Renal cortex interstitium (tissue), 11 donors: ENCODE data around the gene CXCL6. TPM values are rescaled to one million over a fixed set of nuclear protein-coding genes. Genes with fewer than 3 reads are reported as not detected.

Experiments
- DNase-seq, 11 donors: peaks; one replicate each; pipeline ENCODE4 v3.0.0-alpha.2; 2013; ENCODE audit warnings: low read depth in 9 of 11, low spot score in 4 of 11; ENCODE audit errors: extremely low read depth in 1 of 11
- polyA plus RNA-seq, 3 donors: library from polyadenylated mRNA; unstranded; fragments of 120-200 nt; gene quantifications; one replicate each; pipeline ENCODE4 v1.2.1, GENCODE V29; 2013; ENCODE audit not compliant: insufficient read length in 3 of 3

CXCL6 gene
- polyA plus RNA-seq, 3 donors, result 0.12 to 0.14 (median 0.13) TPM

DNA sequence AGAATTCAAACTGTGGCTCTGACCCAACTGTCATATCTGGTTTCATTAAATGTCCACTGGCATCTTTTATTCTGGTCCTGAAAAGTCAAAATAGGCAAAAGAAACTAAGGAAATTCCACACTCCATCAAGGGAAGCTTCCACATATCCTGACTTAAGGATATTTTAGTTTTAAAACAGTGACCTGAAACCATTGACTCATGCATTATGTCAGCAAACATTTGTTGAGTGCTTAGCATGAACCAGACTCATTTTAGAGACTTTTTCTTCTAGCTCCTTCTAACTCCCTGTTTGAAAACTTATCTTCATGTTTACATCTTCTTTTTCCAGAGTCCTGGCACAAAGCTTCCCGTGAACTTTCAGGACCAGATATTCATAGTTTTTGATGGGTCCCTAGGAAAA, 25.8 kb downstream of the CXCL6 start:
- no peak for DNase-seq

- DNase-seq, result no peak
Measured at GRCh38 chr4:73864365-73864764, 27.9 kb downstream of the CXCL6 start.

GRCh38 chr4:73864961-73865360, 28.5 kb downstream of the CXCL6 start:
- DNase-seq, result no peak

DNA sequence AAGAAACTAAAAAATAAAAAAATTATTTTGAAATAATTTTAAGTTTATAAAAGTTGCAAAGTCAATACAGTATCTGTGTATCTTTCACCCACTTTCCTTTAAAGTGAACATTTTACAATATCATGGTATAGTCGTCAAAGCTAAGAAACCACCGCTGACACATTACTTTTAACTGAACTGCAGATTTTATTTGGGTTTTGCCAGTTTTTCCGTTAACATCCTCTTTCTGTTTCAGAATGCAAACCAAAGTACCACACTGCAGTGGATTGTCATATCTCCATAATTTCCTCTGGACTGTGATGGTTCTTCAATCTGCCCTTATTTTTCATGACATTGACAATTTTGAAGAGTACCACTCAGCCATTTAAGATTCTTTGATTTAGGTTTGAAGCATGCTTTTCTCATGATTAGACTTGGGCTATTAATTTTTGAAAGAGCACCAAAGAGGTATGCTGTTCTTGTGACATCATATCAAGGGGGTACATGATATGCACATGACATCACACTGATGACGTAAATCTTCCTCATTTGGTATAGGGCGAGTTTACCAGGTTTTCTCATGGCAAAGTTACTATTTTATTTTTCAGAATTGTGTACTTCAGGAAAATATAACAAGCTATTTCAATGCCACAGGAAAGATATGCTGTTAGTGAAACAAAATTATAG, 29.1 kb downstream of the CXCL6 start:
- no peak for DNase-seq

DNA sequence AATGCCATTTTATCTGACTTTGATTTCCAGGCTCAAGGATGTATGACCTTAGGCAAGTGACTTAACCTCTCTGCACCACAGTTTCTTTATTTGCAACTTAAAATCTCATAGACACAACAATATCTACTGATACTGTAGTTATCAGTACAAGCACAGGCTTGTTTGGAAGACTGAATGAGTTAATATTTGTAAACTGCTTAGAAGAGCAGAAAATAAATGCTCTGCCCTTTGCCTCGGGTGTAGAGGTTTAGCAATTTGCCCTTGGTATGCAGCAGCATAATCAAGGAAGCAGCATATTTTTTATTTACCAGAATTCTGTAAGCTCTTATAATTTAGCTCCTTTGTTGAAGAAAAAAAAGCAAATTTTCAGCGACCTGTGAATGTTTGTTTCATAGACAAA, 29.8 kb downstream of the CXCL6 start:
- DNase-seq, result no peak

- DNase-seq, result no peak
Measured at GRCh38 chr4:73867783-73868182, 31.3 kb downstream of the CXCL6 start.

- DNase-seq, result no peak
Measured at GRCh38 chr4:73868206-73869129, 32.0 kb downstream of the CXCL6 start.

- peak in 1 of 11 donors; percentile 25 for DNase-seq
Measured at GRCh38 chr4:73869130-73870055, 32.9 kb downstream of the CXCL6 start, which contains the start of gene CXCL1. Gene CXCL1, plus strand, starts transcription at chr4:73869393. Its CDS starts 78 bp downstream, at chr4:73869471.

DNA sequence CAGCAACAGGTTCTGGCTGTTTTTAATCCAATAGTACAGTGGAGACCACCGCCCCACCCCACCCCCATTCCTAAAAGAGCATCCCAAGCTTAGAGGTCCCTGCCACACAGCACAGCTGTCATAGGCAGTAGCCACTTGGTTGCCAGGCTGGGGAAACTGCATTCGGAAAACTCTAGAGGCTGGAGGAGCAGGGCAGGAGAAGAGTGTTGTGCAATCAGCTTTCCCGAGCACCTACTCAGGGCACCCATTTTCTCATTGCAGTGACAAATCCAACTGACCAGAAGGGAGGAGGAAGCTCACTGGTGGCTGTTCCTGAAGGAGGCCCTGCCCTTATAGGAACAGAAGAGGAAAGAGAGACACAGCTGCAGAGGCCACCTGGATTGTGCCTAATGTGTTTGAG, 33.8 kb downstream of the CXCL6 start:
- no peak for DNase-seq

GRCh38 chr4:73870768-73871167, 34.3 kb downstream of the CXCL6 start:
- no peak for DNase-seq

GRCh38 chr4:73871511-73872310, 35.2 kb downstream of the CXCL6 start:
- no peak for DNase-seq

GRCh38 chr4:73872316-73873108, 36.0 kb downstream of the CXCL6 start:
- DNase-seq, result no peak

- no peak for DNase-seq
Measured at GRCh38 chr4:73874386-73874785, 37.9 kb downstream of the CXCL6 start.

DNA sequence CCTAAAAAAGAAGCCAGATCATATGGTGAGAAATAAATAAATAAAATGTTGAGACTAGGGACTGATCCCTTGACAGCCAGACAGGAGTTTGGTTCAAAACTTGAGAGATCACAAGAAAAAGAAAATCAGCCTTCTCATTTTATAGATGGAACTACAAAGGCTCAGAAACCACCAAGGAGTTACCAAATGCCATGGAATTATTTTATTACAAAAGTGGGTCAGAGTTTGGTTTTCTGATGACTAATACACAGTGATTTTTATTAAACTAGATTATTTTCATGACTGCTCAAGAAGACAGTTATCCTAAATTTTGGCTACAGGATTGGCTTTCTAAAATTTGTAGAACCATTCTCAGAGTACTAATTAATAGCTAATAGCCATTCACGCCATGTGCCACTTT, 38.9 kb downstream of the CXCL6 start:
- no peak for DNase-seq

GRCh38 chr4:73883306-73883705, 46.8 kb downstream of the CXCL6 start:
- DNase-seq, result no peak

DNA sequence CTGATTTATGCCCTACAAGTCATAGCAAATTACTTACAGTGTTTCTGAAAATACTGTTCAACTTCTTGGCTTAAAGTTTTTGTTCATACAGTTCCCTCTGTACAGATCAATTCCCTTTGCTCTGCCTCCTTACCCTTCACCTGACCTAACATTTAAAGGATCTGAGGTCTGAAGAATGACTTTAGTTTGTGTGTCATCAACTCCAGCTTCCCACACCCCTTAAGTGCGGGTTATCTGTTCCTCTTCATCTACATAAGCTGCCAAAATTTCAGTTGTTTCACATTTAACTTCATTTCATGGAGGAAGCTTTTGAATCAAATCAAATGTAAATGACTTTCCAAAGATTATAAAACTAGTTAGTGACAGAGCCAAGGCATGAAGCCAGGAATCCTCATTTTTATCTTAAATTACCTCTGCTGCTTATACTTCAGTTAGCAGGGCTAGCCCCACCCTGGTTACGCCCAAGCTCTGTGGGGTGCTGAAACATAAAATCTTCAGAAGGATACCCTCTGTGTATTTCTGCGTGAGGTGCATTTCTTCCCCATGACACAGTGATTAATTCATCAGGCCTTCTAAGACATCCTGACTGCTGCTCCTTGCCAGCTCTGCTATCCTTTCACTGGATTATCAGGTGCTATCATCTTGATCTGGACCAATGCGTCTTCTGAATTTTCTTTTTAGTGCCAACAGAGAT, 49.2 kb downstream of the CXCL6 start:
- DNase-seq, result no peak
